Measurements from ENCODE around the gene TMEM170B.

Gene TMEM170B

GRCh38 chr6:11621119-11621518, 83.6 kb downstream of the TMEM170B start:
- DNase-seq = no peak

GRCh38 chr6:11622156-11622555, 84.6 kb downstream of the TMEM170B start:
- DNase-seq = no peak

DNA sequence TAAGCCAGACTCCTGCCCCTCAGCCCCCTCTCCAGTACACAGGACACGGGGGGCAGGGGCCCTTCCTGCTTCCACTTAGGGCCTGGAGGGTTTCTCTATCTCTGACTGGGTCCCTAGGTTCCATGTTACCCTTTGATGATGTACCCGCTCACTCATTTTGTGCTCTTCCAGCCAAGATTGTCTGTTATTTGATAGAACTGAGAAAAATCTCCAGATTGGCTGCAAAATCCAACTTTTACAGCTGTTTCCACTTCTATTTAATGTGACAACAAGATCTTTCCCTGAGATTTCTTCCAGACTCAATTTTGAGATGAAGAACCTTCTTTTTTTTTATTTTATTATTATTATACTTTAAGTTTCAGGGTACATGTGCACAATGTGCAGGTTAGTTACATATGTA, 85.7 kb downstream of the TMEM170B start:
- no peak for DNase-seq

GRCh38 chr6:11625302-11625701, 87.8 kb downstream of the TMEM170B start:
- no peak for DNase-seq

GRCh38 chr6:11626356-11626755, 88.8 kb downstream of the TMEM170B start:
- no peak for DNase-seq

DNA sequence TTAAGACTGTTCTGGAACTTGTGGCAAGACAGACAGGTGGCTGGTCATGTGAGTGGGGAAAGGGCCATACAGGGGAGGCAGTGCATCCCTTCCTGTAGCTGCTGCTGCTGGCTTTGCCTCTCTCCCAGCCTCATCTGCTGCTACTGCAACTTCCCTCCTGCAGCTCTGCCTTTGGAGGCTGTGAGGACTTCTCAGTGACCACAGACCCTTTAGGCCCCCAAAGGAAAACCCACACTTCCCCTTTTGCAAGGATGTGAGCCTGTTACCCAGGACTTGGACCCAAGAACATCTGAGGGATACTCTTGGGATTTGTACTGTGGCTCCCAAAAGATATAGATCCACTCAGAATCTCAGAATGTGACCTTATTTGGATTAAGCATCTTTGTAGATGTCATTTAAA, 91.0 kb downstream of the TMEM170B start:
- no peak for DNase-seq

DNA sequence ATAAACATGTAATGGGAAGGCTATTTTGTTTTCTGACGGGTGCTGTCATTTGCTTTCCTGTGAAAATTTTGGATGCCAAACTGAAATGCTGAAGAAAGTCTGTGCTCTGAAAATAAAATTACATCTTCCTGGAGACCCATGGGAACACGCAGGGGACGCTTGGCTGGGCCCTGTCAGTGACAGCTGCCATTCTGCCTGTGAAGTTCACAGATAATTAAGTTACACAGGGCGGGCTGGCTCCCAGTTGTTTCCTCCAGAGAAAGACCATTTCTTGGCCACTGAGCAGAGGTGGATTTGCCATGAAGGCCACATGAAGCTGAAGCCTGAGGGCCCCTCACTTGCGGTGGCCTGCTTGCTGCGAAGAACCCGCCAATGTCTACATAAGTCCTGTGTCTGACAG, 93.5 kb downstream of the TMEM170B start:
- no peak for DNase-seq

DNA sequence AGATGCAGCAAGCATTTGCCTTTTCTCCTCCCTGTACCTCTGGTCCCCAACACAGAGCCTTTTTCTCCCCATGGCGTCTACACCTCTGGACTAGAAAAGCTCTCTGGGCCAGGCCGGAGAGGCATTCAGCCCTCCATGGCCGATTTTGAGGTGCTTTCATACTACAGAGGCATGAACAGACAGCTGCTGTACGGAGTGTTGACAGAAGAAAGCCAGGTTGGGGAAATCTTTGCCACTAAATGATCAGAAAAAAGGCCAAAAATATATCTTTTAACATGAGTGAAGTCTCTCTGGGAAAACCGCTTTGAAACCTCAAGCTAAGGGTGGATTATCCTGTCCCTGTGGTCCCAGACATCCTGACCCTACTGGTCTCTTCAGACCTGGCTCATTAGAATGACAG, 94.0 kb downstream of the TMEM170B start:
- DNase-seq = no peak

DNA sequence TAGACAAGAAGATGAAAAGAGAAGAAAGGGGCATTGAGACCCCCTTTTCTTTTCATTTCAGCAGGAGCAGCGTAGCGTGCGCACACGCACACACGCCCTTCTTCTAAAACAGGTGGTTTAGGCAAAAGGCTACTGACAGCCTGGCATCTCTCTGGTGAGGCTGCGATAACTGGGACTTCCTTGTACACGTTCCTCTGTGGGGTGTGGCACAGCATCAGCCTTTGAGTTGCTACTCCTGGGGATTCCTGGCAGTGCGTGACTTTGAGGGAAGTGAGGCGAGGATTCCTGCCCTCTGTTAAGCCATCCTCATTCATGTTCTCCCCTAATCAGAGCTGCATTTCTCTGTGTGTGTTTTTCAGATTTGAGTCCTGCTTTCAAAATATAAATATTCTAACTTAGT, 94.7 kb downstream of the TMEM170B start:
- no peak for DNase-seq

DNA sequence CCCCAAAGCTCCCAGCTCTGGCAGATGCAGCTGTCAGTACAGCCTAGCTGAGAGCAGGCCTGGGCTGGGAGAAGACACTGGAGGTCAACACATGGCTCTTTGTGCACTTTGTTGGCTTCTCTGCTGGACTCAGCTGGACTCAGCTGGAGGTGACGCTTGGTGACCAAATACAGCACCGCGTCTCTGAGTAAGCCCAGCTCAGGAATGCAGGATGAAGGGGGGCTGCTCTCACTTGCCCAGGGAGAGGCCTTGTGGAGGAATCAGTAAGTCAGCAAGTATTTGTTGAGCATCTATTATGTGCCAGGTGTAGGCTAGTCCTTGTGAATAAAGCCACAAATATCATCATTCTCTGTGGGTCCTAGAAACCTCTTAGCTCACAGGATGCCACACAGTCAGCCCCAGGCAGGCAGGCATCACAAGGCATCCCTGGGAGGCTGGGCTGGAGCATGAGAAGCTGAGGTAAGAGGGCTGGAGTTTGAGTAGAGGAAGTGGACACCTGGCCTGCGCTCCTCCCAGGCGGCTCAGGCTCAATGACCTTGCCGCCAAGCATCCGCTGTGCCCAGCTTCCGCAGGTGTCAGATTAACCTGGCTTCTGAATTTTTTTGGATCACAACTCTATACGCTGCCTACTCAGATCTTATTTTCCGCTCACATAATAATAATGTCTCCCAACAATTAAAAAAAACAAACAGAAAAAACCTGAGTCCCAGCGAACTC, 95.4 kb downstream of the TMEM170B start:
- no peak for DNase-seq
